HCT116 (cell line): ENCODE measurements around the gene TUBA4A. TPM values are rescaled to one million over a fixed set of nuclear protein-coding genes. Genes with fewer than 3 reads are reported as not detected.

Experiments
- ATAC-seq: fragments of 200-7000 bp; cut with Tn5 transposase; 2 replicates; pipeline ENCODE4 v1.9.1; 2020; ENCODE audit warnings: mild to moderate bottlenecking, moderate library complexity
- BruUV-seq: library from RNA; stranded (reverse); fragments of 400-500 nt; replicated peaks from 2 replicates; lab custom pipeline; 2021; lab: Mats Ljungman, UMichigan
- CTCF ChIA-PET: fragments of 300-600 bp; sonication (Branson Sonifier 250); formaldehyde crosslinking; loops from one replicate; lab custom pipeline; 2021; ENCODE audit warnings: antibody characterized with exemption; lab: Charles Lee
- POLR2A ChIA-PET: fragments of 300-600, 350-600 bp; sonication (Branson Sonifier 250); formaldehyde crosslinking; loops from one replicate; lab custom pipeline; 2021; ENCODE audit warnings: antibody characterized with exemption; lab: Charles Lee
- RAD21 ChIA-PET, 2 experiments: fragments of 300-600 bp; sonication (Branson Sonifier 250); formaldehyde crosslinking; loops; one replicate each; lab custom pipeline; 2023; ENCODE audit warnings: low total read pairs in 2 of 2; ENCODE audit not compliant: uncharacterized antibody in 2 of 2, unreplicated experiment in 2 of 2, low non-redundant PET in 1 of 2; lab: Charles Lee
- DNase-seq: peaks from one replicate; pipeline ENCODE4 v3.0.0-alpha.2; 2010; ENCODE audit warnings: low read depth, low spot score
- H2AFZ ChIP-seq: fragments of 200-600 bp; shearing (Covaris generic), sonication (generic); 2 replicates; pipeline ENCODE4 v1.6.1; 2017; ENCODE audit warnings: low read depth, mixed run types, mixed read lengths, antibody characterized with exemption, low read length; ENCODE audit not compliant: poor library complexity, severe bottlenecking
- H3K27ac ChIP-seq: 2 replicates; pipeline ENCODE4 v1.5.1; 2012; ENCODE audit warnings: low read depth, low read length
- H3K27me3 ChIP-seq: fragments of 200-600 bp; sonication (generic); 2 replicates; pipeline ENCODE4 v1.6.1; 2016; ENCODE audit warnings: mixed run types, low read length, mixed read lengths; ENCODE audit not compliant: insufficient read depth
- H3K36me3 ChIP-seq, 2 experiments: fragments of 200-500 bp in 1 of 2; fragments of 200-600 bp in 1 of 2; sonication (Bioruptor generic) in 1 of 2; sonication (generic) in 1 of 2; 2 replicates each; pipeline versions ENCODE4 v1.5.1 to v1.6.1; 2014 to 2016; ENCODE audit warnings: low read length in 2 of 2, inconsistent platforms in 1 of 2, mixed read lengths in 1 of 2, mixed run types in 1 of 2; ENCODE audit not compliant: insufficient read depth in 2 of 2, control insufficient read depth in 1 of 2
- H3K4me1 ChIP-seq, 2 experiments: fragments of 200-600 bp in 1 of 2; sonication (generic) in 1 of 2; 2 replicates each; pipeline versions ENCODE4 v1.5.1 to v1.6.1; 2012 to 2017; ENCODE audit warnings: low read length in 2 of 2, inconsistent platforms in 1 of 2, mild to moderate bottlenecking in 1 of 2, mixed read lengths in 1 of 2, mixed run types in 1 of 2, moderate library complexity in 1 of 2; ENCODE audit not compliant: insufficient read depth in 2 of 2, control insufficient read depth in 1 of 2
- H3K4me2 ChIP-seq: fragments of 200-600 bp; sonication (generic); 2 replicates; pipeline ENCODE4 v1.6.1; 2017; ENCODE audit warnings: mixed run types, low read length, mixed read lengths
- H3K4me3 ChIP-seq, 2 experiments: fragments of 200-600 bp in 1 of 2; sonication (generic) in 1 of 2; replicated peaks in 1 of 2; 2 replicates each; pipeline ENCODE4 v1.5.1; 2011 to 2016; ENCODE audit warnings: low read length in 2 of 2, control low read depth in 1 of 2, low read depth in 1 of 2, mild to moderate bottlenecking in 1 of 2, mixed read lengths in 1 of 2, mixed run types in 1 of 2
- H3K79me2 ChIP-seq: fragments of 200-600 bp; sonication (generic); 2 replicates; pipeline ENCODE4 v1.6.1; 2017; ENCODE audit warnings: mild to moderate bottlenecking, mixed run types, low read length, moderate library complexity, mixed read lengths; ENCODE audit not compliant: insufficient read depth
- H3K9ac ChIP-seq: fragments of 200-600 bp; sonication (generic); 2 replicates; pipeline ENCODE4 v1.6.1; 2016; ENCODE audit warnings: low read length, mixed read lengths
- H3K9me2 ChIP-seq: fragments of 200-600 bp; sonication (generic), shearing (Covaris generic); 2 replicates; pipeline ENCODE4 v1.6.1; 2017; ENCODE audit warnings: mixed run types, mild to moderate bottlenecking, moderate library complexity; ENCODE audit not compliant: insufficient read depth
- H3K9me3 ChIP-seq, 2 experiments: fragments of 200-500 bp in 1 of 2; fragments of 200-600 bp in 1 of 2; sonication (Bioruptor generic) in 1 of 2; sonication (generic) in 1 of 2; 2 replicates each; pipeline ENCODE4 v1.6.1; 2014 to 2017; ENCODE audit warnings: low read length in 2 of 2, mixed read lengths in 2 of 2, inconsistent platforms in 1 of 2, low read depth in 1 of 2, mild to moderate bottlenecking in 1 of 2, mixed run types in 1 of 2, moderate library complexity in 1 of 2; ENCODE audit not compliant: control insufficient read depth in 1 of 2, insufficient read depth in 1 of 2
- H4K20me1 ChIP-seq: fragments of 200-600 bp; sonication (generic), shearing (Covaris generic); 2 replicates; pipeline ENCODE4 v1.6.1; 2017; ENCODE audit warnings: mixed run types, mild to moderate bottlenecking, moderate library complexity; ENCODE audit not compliant: insufficient read depth
- ATF3 ChIP-seq: IDR thresholded peaks from 2 replicates; pipeline ENCODE4 v1.6.1; 2012
- CBX3 ChIP-seq: IDR thresholded peaks from 2 replicates; pipeline ENCODE4 v1.6.1; 2012; ENCODE audit warnings: low read depth
- CEBPB ChIP-seq: IDR thresholded peaks from 2 replicates; pipeline ENCODE4 v1.6.1; 2012; ENCODE audit warnings: low read depth
- EGR1 ChIP-seq: IDR thresholded peaks from 2 replicates; pipeline ENCODE4 v1.6.1; 2012; ENCODE audit warnings: low read depth
- ELF1 ChIP-seq: IDR thresholded peaks from 2 replicates; pipeline ENCODE4 v1.6.1; 2012; ENCODE audit warnings: low read depth, borderline replicate concordance
- EZH2 ChIP-seq: fragments of 200-600 bp; sonication (generic); IDR thresholded peaks from 2 replicates; pipeline ENCODE4 v1.6.1; 2017; ENCODE audit warnings: antibody characterized with exemption, mixed run types
- EZH2phosphoT487 ChIP-seq: fragments of 200-600 bp; IDR thresholded peaks from 2 replicates; pipeline ENCODE4 v1.6.1; 2018; ENCODE audit warnings: antibody characterized with exemption, borderline replicate concordance
- FOSL1 ChIP-seq: IDR thresholded peaks from 2 replicates; pipeline ENCODE4 v1.6.1; 2012; ENCODE audit warnings: low read depth
- JUND ChIP-seq: IDR thresholded peaks from 2 replicates; pipeline ENCODE4 v1.6.1; 2012
- POLR2A ChIP-seq: IDR thresholded peaks from 2 replicates; pipeline ENCODE4 v1.7.0; 2011; ENCODE audit warnings: borderline replicate concordance; ENCODE audit not compliant: insufficient read depth, insufficient read length; ENCODE audit errors: extremely low read depth
- POLR2AphosphoS5 ChIP-seq: IDR thresholded peaks from 2 replicates; pipeline ENCODE4 v1.6.1; 2011; ENCODE audit warnings: mild to moderate bottlenecking, low read depth, low read length, moderate library complexity
- REST ChIP-seq: IDR thresholded peaks from 2 replicates; pipeline ENCODE4 v1.6.1; 2012; ENCODE audit warnings: low read depth
- SIN3A ChIP-seq: IDR thresholded peaks from 2 replicates; pipeline ENCODE4 v1.6.1; 2012; ENCODE audit warnings: low read depth
- SP1 ChIP-seq: IDR thresholded peaks from 2 replicates; pipeline ENCODE4 v1.6.1; 2012; ENCODE audit warnings: low read depth
- SRF ChIP-seq: IDR thresholded peaks from 2 replicates; pipeline ENCODE4 v1.6.1; 2012; ENCODE audit warnings: low read depth
- TCF7L2 ChIP-seq: IDR thresholded peaks from 2 replicates; pipeline ENCODE4 v1.7.0; 2011; ENCODE audit warnings: borderline replicate concordance, inconsistent platforms; ENCODE audit not compliant: insufficient read depth, insufficient read length; ENCODE audit errors: extremely low read depth
- YY1 ChIP-seq: IDR thresholded peaks from 2 replicates; pipeline ENCODE4 v1.6.1; 2011; ENCODE audit warnings: low read length, low read depth, moderate library complexity, mild to moderate bottlenecking; ENCODE audit not compliant: insufficient replicate concordance; ENCODE audit errors: extremely low read depth
- intact Hi-C: fragments of 100-400 bp; cut with micrococcal nuclease; formaldehyde crosslinking; loops from 2 replicates; pipeline ENCODE4 v1.10.0; 2022
- total RNA-seq: library from RNA; stranded (reverse); gene quantifications from one replicate; pipeline ENCODE4 v1.2.1, GENCODE V29; 2021; ENCODE audit not compliant: unreplicated experiment

The TUBA4A gene
- total RNA-seq, 1 experiment from 2014 or later: 32.7 TPM

GRCh38 chr2:219210196-219210885, 43.4 kb downstream of the TUBA4A start:
- Histone ChIP-seq H3K9ac (no peak overlapping the region), H4K20me1 (no peaks in the 10 kb centered on the region), H3K9me3 (no peaks in the 10 kb centered on the region), H3K79me2 (no peaks in the 10 kb centered on the region), H3K4me2 (no peak overlapping the region), H3K4me3 (no peak overlapping the region), H3K27ac (no peak overlapping the region), H3K36me3 (peaks cover 10 to 23% of the 10 kb centered on the region in 2 experiments; a peak in 3 of 4 replicates), H3K27me3 (no peaks in the 10 kb centered on the region), H2AFZ (no peak overlapping the region), H3K9me2 (no peaks in the 10 kb centered on the region), H3K4me1 (peaks cover 11 to 17% of the 10 kb centered on the region in 2 experiments)
- BruUV-seq: no TSS peak
- TF ChIP-seq EZH2phosphoT487 (no peak), TCF7L2 (no peak), POLR2AphosphoS5 (no peak), ELF1 (no peak), YY1 (no peak), POLR2A (no peak), CBX3 (no peak), CEBPB (no peak), EGR1 (no peak), REST (no peak), SP1 (no peak), SIN3A (no peak), JUND (no peak), EZH2 (no peak), ATF3 (no peak), FOSL1 (no peak), SRF (no peak)
- DNase-seq (no peak), ATAC-seq (no peak)
- ChIA-PET CTCF (interaction anchor here (1.4 to 1.7 kb wide), 2 partner anchors 39 to 181 kb away, joined by 4 to 10 read pairs; no protein-coding TSS in a partner anchor), POLR2A (no interaction called here), RAD21 (no interaction called here)
- intact Hi-C loops: loop anchor here (2.0 kb wide), 2 partner anchors 40 to 50 kb away; partner anchors contain the start of genes NHEJ1 and SLC23A3
